ENCODE measurements around the gene IP6K2. TPM values are rescaled to one million over a fixed set of nuclear protein-coding genes. Genes with fewer than 3 reads are reported as not detected.
"Not testable (repeated sequence)": the region's sequence is repeated elsewhere in the genome, so short reads cannot be mapped to it uniquely, and the experiment has no call there.

IP6K2 gene
- total RNA-seq, 1 donor from 2014 or later = 33.9 TPM

- no peak overlapping the region for H3K4me3 ChIP-seq (ENCODE audit: low read length in 3 of 3)
- H3K27ac ChIP-seq (ENCODE audit: low read depth, low read length) = peak overlapping the region; percentile 52
- H3K9ac ChIP-seq (ENCODE audit: low read depth in 1 of 3, low read length in 3 of 3) = peak overlapping the region in 1 of 3 donors; percentile 37
- H3K27me3 ChIP-seq (ENCODE audit: control insufficient read depth in 3 of 3, insufficient read depth in 3 of 3, low read length in 3 of 3) = no peaks in the 10 kb centered on the region
- no peaks in the 10 kb centered on the region for H3K9me3 ChIP-seq (ENCODE audit: control insufficient read depth in 3 of 3, low read length in 3 of 3)
- peaks cover 14 to 21% (median 19%) of the 10 kb centered on the region in 3 donors for H3K36me3 ChIP-seq (ENCODE audit: control insufficient read depth in 3 of 3, insufficient read depth in 3 of 3, low read length in 3 of 3)
- peaks cover 20 to 31% (median 25%) of the 10 kb centered on the region in 3 donors for H3K4me1 ChIP-seq (ENCODE audit: control insufficient read depth in 3 of 3, insufficient read depth in 3 of 3, low read length in 3 of 3)
Measured at GRCh38 chr3:48747015-48747615, 30.1 kb upstream of the IP6K2 start.

GRCh38 chr3:48743773-48744172 is 26.8 kb upstream of the IP6K2 start:
- Histone ChIP-seq H3K9ac (ENCODE audit: low read depth in 1 of 3, low read length in 3 of 3) (no peak overlapping the region), H3K9me3 (ENCODE audit: control insufficient read depth in 3 of 3, low read length in 3 of 3) (no peaks in the 10 kb centered on the region), H3K27ac (ENCODE audit: low read depth, low read length) (no peak overlapping the region), H3K4me3 (ENCODE audit: low read length in 3 of 3) (no peak overlapping the region), H3K27me3 (ENCODE audit: control insufficient read depth in 3 of 3, insufficient read depth in 3 of 3, low read length in 3 of 3) (no peaks in the 10 kb centered on the region), H3K4me1 (ENCODE audit: control insufficient read depth in 3 of 3, insufficient read depth in 3 of 3, low read length in 3 of 3) (peaks cover 34 to 55% (median 51%) of the 10 kb centered on the region in 3 donors), H3K36me3 (ENCODE audit: control insufficient read depth in 3 of 3, insufficient read depth in 3 of 3, low read length in 3 of 3) (peaks cover 0 to 3% (median 3%) of the 10 kb centered on the region in 3 donors)

GRCh38 chr3:48741226-48741625 is 24.2 kb upstream of the IP6K2 start:
- H3K4me1 ChIP-seq (ENCODE audit: control insufficient read depth in 3 of 3, insufficient read depth in 3 of 3, low read length in 3 of 3) = peaks cover 22 to 36% (median 35%) of the 10 kb centered on the region in 3 donors
- H3K9ac ChIP-seq (ENCODE audit: low read depth in 1 of 3, low read length in 3 of 3); H3K9me3 ChIP-seq (ENCODE audit: control insufficient read depth in 3 of 3, low read length in 3 of 3); H3K27ac ChIP-seq (ENCODE audit: low read depth, low read length); H3K36me3 ChIP-seq (ENCODE audit: control insufficient read depth in 3 of 3, insufficient read depth in 3 of 3, low read length in 3 of 3); H3K4me3 ChIP-seq (ENCODE audit: low read length in 3 of 3); H3K27me3 ChIP-seq (ENCODE audit: control insufficient read depth in 3 of 3, insufficient read depth in 3 of 3, low read length in 3 of 3): not testable (repeated sequence)

GRCh38 chr3:48739955-48740823 is 23.2 kb upstream of the IP6K2 start:
- H3K9ac ChIP-seq (ENCODE audit: low read depth in 1 of 3, low read length in 3 of 3) = peak overlapping the region; percentile 32 to 78 (median 68)
- peaks cover 22 to 33% (median 30%) of the 10 kb centered on the region in 3 donors for H3K4me1 ChIP-seq (ENCODE audit: control insufficient read depth in 3 of 3, insufficient read depth in 3 of 3, low read length in 3 of 3)
- no peaks in the 10 kb centered on the region for H3K27me3 ChIP-seq (ENCODE audit: control insufficient read depth in 3 of 3, insufficient read depth in 3 of 3, low read length in 3 of 3)
- H3K27ac ChIP-seq (ENCODE audit: low read depth, low read length) = peak overlapping the region; percentile 67
- H3K4me3 ChIP-seq (ENCODE audit: low read length in 3 of 3) = peak overlapping the region; percentile 52 to 70 (median 69)
- H3K9me3 ChIP-seq (ENCODE audit: control insufficient read depth in 3 of 3, low read length in 3 of 3) = no peaks in the 10 kb centered on the region
- no peaks in the 10 kb centered on the region for H3K36me3 ChIP-seq (ENCODE audit: control insufficient read depth in 3 of 3, insufficient read depth in 3 of 3, low read length in 3 of 3)

GRCh38 chr3:48739617-48739954 is 22.6 kb upstream of the IP6K2 start:
- Histone ChIP-seq H3K27me3 (ENCODE audit: control insufficient read depth in 3 of 3, insufficient read depth in 3 of 3, low read length in 3 of 3) (no peaks in the 10 kb centered on the region), H3K36me3 (ENCODE audit: control insufficient read depth in 3 of 3, insufficient read depth in 3 of 3, low read length in 3 of 3) (no peaks in the 10 kb centered on the region), H3K4me1 (ENCODE audit: control insufficient read depth in 3 of 3, insufficient read depth in 3 of 3, low read length in 3 of 3) (peaks cover 22 to 33% (median 30%) of the 10 kb centered on the region in 3 donors), H3K27ac (ENCODE audit: low read depth, low read length) (peak overlapping the region; percentile 67), H3K9me3 (ENCODE audit: control insufficient read depth in 3 of 3, low read length in 3 of 3) (no peaks in the 10 kb centered on the region), H3K4me3 (ENCODE audit: low read length in 3 of 3) (peak overlapping the region in 2 of 3 donors; percentile 52 to 70), H3K9ac (ENCODE audit: low read depth in 1 of 3, low read length in 3 of 3) (peak overlapping the region; percentile 32 to 78 (median 51))

GRCh38 chr3:48738926-48739616 is 22.1 kb upstream of the IP6K2 start:
- H3K36me3 ChIP-seq (ENCODE audit: control insufficient read depth in 3 of 3, insufficient read depth in 3 of 3, low read length in 3 of 3) = no peaks in the 10 kb centered on the region
- peak overlapping the region; percentile 67 for H3K27ac ChIP-seq (ENCODE audit: low read depth, low read length)
- peak overlapping the region; percentile 32 to 78 (median 51) for H3K9ac ChIP-seq (ENCODE audit: low read depth in 1 of 3, low read length in 3 of 3)
- H3K9me3 ChIP-seq (ENCODE audit: control insufficient read depth in 3 of 3, low read length in 3 of 3) = no peaks in the 10 kb centered on the region
- no peaks in the 10 kb centered on the region for H3K27me3 ChIP-seq (ENCODE audit: control insufficient read depth in 3 of 3, insufficient read depth in 3 of 3, low read length in 3 of 3)
- H3K4me1 ChIP-seq (ENCODE audit: control insufficient read depth in 3 of 3, insufficient read depth in 3 of 3, low read length in 3 of 3) = peaks cover 22 to 33% (median 30%) of the 10 kb centered on the region in 3 donors
- H3K4me3 ChIP-seq (ENCODE audit: low read length in 3 of 3) = peak overlapping the region in 2 of 3 donors; percentile 52 to 70

GRCh38 chr3:48738144-48738536 is 21.1 kb upstream of the IP6K2 start:
- Histone ChIP-seq H3K9me3 (ENCODE audit: control insufficient read depth in 3 of 3, low read length in 3 of 3) (no peaks in the 10 kb centered on the region), H3K4me3 (ENCODE audit: low read length in 3 of 3) (no peak overlapping the region), H3K36me3 (ENCODE audit: control insufficient read depth in 3 of 3, insufficient read depth in 3 of 3, low read length in 3 of 3) (no peaks in the 10 kb centered on the region), H3K9ac (ENCODE audit: low read depth in 1 of 3, low read length in 3 of 3) (no peak overlapping the region), H3K27me3 (ENCODE audit: control insufficient read depth in 3 of 3, insufficient read depth in 3 of 3, low read length in 3 of 3) (no peaks in the 10 kb centered on the region), H3K4me1 (ENCODE audit: control insufficient read depth in 3 of 3, insufficient read depth in 3 of 3, low read length in 3 of 3) (peaks cover 22 to 33% (median 30%) of the 10 kb centered on the region in 3 donors), H3K27ac (ENCODE audit: low read depth, low read length) (peak overlapping the region; percentile 64)

- H3K9ac ChIP-seq (ENCODE audit: low read depth in 1 of 3, low read length in 3 of 3); H3K27ac ChIP-seq (ENCODE audit: low read depth, low read length); H3K4me3 ChIP-seq (ENCODE audit: low read length in 3 of 3); H3K27me3 ChIP-seq (ENCODE audit: control insufficient read depth in 3 of 3, insufficient read depth in 3 of 3, low read length in 3 of 3); H3K9me3 ChIP-seq (ENCODE audit: control insufficient read depth in 3 of 3, low read length in 3 of 3); H3K36me3 ChIP-seq (ENCODE audit: control insufficient read depth in 3 of 3, insufficient read depth in 3 of 3, low read length in 3 of 3): not testable (repeated sequence)
- peaks cover 16 to 21% (median 20%) of the 10 kb centered on the region in 3 donors for H3K4me1 ChIP-seq (ENCODE audit: control insufficient read depth in 3 of 3, insufficient read depth in 3 of 3, low read length in 3 of 3)
Measured at GRCh38 chr3:48735075-48735767, 18.2 kb upstream of the IP6K2 start.

GRCh38 chr3:48734541-48734940 is 17.5 kb upstream of the IP6K2 start:
- H3K4me3 ChIP-seq (ENCODE audit: low read length in 3 of 3); H3K9me3 ChIP-seq (ENCODE audit: control insufficient read depth in 3 of 3, low read length in 3 of 3); H3K27ac ChIP-seq (ENCODE audit: low read depth, low read length); H3K27me3 ChIP-seq (ENCODE audit: control insufficient read depth in 3 of 3, insufficient read depth in 3 of 3, low read length in 3 of 3); H3K36me3 ChIP-seq (ENCODE audit: control insufficient read depth in 3 of 3, insufficient read depth in 3 of 3, low read length in 3 of 3); H3K9ac ChIP-seq (ENCODE audit: low read depth in 1 of 3, low read length in 3 of 3): not testable (repeated sequence)
- peaks cover 9 to 14% (median 13%) of the 10 kb centered on the region in 3 donors for H3K4me1 ChIP-seq (ENCODE audit: control insufficient read depth in 3 of 3, insufficient read depth in 3 of 3, low read length in 3 of 3)

All from skeletal muscle tissue (tissue), 4 donors.